Gastroesophageal sphincter (tissue), 4 donors: ENCODE results near the gene RIMBP3C. TPM values are rescaled to one million over a fixed set of nuclear protein-coding genes. Genes with fewer than 3 reads are reported as not detected.

ENCODE experiments used
- small RNA-seq, 4 donors: library from RNA; depleted of rRNA; stranded (forward); fragments of <200 nt; gene quantifications; one replicate each; pipeline ENCODE3, GENCODE V24; 2016
- total RNA-seq, 4 donors: library from RNA; depleted of rRNA; stranded (reverse); fragments of >200 nt; gene quantifications; one replicate each; pipeline ENCODE4 v1.1.0, GENCODE V29; 2016

The RIMBP3C gene
- total RNA-seq, 4 donors from 2014 or later = 0.15 to 0.40 (median 0.25) TPM

Small RNAs within 50 kb of the gene (small RNA-seq; reads per million reads assigned to genes)
- gene RF00492 = 0 reads per million in 4 donors
- gene RN7SKP221 = 0 reads per million in 4 donors

Other genes starting within 250 kb of the RIMBP3C start
- under 1 TPM in 2 of 4 donors, not detected in 2; under 0.01 to 0.12 TPM for gene RIMBP3B, start 167.7 kb downstream of the RIMBP3C start, total RNA-seq
- 1 to 10 TPM; 4.4 to 5.1 (median 4.8) TPM for gene HIC2, start 134.1 kb downstream of the RIMBP3C start, total RNA-seq
- 1 to 10 TPM in 1 of 4 donors, under 1 TPM in 2, not detected in 1; 0.15 to 4.4 (median 0.27) TPM for gene TMEM191C, start 84.1 kb downstream of the RIMBP3C start, total RNA-seq
- 10 to 100 TPM; 40.5 to 94.4 (median 60.0) TPM for gene UBE2L3, start 16.3 kb upstream of the RIMBP3C start, total RNA-seq
- gene YDJC, start 78.6 kb upstream of the RIMBP3C start, total RNA-seq = 10 to 100 TPM; 13.1 to 23.6 (median 22.1) TPM
- 1 to 10 TPM in 1 of 4 donors, under 1 TPM in 3; 0.16 to 1.3 (median 0.20) TPM for gene CCDC116, start 81.3 kb upstream of the RIMBP3C start, total RNA-seq
- 10 to 100 TPM; 20.7 to 44.1 (median 30.5) TPM for gene SDF2L1, start 90.8 kb upstream of the RIMBP3C start, total RNA-seq
- 10 to 100 TPM; 18.6 to 38.0 (median 22.4) TPM for gene PPIL2, start 114.6 kb upstream of the RIMBP3C start, total RNA-seq
- gene YPEL1, start 184.3 kb upstream of the RIMBP3C start, total RNA-seq = 10 to 100 TPM; 11.6 to 23.1 (median 15.8) TPM